ENCODE results near the gene RUNX1. TPM values are rescaled to one million over a fixed set of nuclear protein-coding genes. Genes with fewer than 3 reads are reported as not detected.

RUNX1 gene
- total and polyA plus RNA-seq, 2 of the 13 experiments (the other 11 are each of a cell fraction or from before 2014, with no cell fraction given) = 5.4 to 6.4 TPM

- Histone ChIP-seq H3K4me3 (replicated peaks in 1 of 3; ENCODE audit: insufficient read depth in 1 of 3, low read depth in 2 of 3, low read length in 3 of 3) (no peak overlapping the region), H3K4me1 (ENCODE audit: insufficient read depth, low read length) (peaks cover 46% of the 10 kb centered on the region), H4K20me1 (ENCODE audit: insufficient read depth, low read length) (no peaks in the 10 kb centered on the region), H3K27ac (ENCODE audit: extremely low read length, insufficient read depth, low read length) (no peak overlapping the region), H3K36me3 (replicated peaks in 1 of 2; ENCODE audit: control insufficient read depth in 1 of 2, insufficient read depth in 2 of 2, low read length in 2 of 2) (no peaks in the 10 kb centered on the region), H3K79me2 (ENCODE audit: insufficient read depth, low read length) (no peaks in the 10 kb centered on the region), H3K4me2 (ENCODE audit: low read depth, low read length) (peak overlapping the region; percentile 75; the same call in 1 of the 2 replicates), H3K9ac (ENCODE audit: insufficient read depth, low read depth, low read length) (0 out of 2 replicates have a peak overlapping the region, but pooled peaks have one; percentile 33), H3K9me3 (ENCODE audit: low read length) (no peaks in the 10 kb centered on the region), H2AFZ (ENCODE audit: low read length) (no peak overlapping the region), H3K27me3 (ENCODE audit: control insufficient read depth in 1 of 2, insufficient read depth in 2 of 2, low read length in 2 of 2) (no peaks in the 10 kb centered on the region)
- TF ChIP-seq SRSF9 (IDR thresholded peaks at IDR 0.05; ENCODE audit: borderline replicate concordance, insufficient read depth, low read depth, low read length, poor library complexity, severe bottlenecking) (no peak), ZNF850 (CRISPR knock-in tag; conservative IDR thresholded peaks at IDR 0.05) (no peak), NR2C2 (CRISPR knock-in tag; IDR thresholded peaks at IDR 0.05; ENCODE audit: borderline replicate concordance) (0 out of 2 replicates have a peak, but pooled peaks have one; percentile 16), KAT7 (CRISPR knock-in tag; IDR thresholded peaks at IDR 0.05; ENCODE audit: borderline replicate concordance) (no peak), TOPORS (CRISPR knock-in tag; IDR thresholded peaks at IDR 0.05) (no peak), NR2F2 (IDR thresholded peaks at IDR 0.05; ENCODE audit: borderline replicate concordance, low read depth) (no peak), CREB1 (IDR thresholded peaks at IDR 0.05) (no peak), CREB1 (CRISPR knock-in tag; IDR thresholded peaks at IDR 0.05) (no peak)
- 78% methylated on average over 15 of the region's 15 CpGs for WGBS (ENCODE audit: low lambda C conversion rate)
- DNase-seq (ENCODE audit: low spot score) (no peak), ATAC-seq (0 out of 3 replicates have a peak, but pooled peaks have one; percentile 6), FAIRE-seq (no peak)
- in situ Hi-C loops (cut with HindIII; ENCODE audit: extremely low pct_ligation_motif_present, low pct_unique_long_range_greater_than_20kb) = no loop called here
- BruUV-seq (replicated peaks) = no TSS peak
- ChIA-PET CTCF (ENCODE audit: low intra/inter-chr PET ratio, low total read pairs) (interaction anchor here (1.3 kb wide), 2 partner anchors 160 to 790 kb away, joined by 3 to 7 read pairs; no protein-coding TSS in a partner anchor), POLR2A (interaction anchor here (1.3 to 1.6 kb wide), 2 partner anchors 161 to 305 kb away, joined by 3 to 5 read pairs; no protein-coding TSS in a partner anchor)
- intact Hi-C loops (cut with micrococcal nuclease; ENCODE audit: unreplicated experiment) = loop anchor here (1.0 to 10.0 kb wide), 4 partner anchors 158 to 890 kb away; no protein-coding TSS in a partner anchor
These were observed 1.5 kb upstream of the RUNX1 start for GRCh38 chr21:35050348-35051286.

All from HepG2 (cell line).